Naive thymus-derived CD4-positive, alpha-beta T cell (primary cell): ENCODE data around the gene VPS29. TPM values are rescaled to one million over a fixed set of nuclear protein-coding genes. Genes with fewer than 3 reads are reported as not detected.
"Not testable (repeated sequence)": the region's sequence is repeated elsewhere in the genome, so short reads cannot be mapped to it uniquely, and the experiment has no call there.

Experiments
- ATAC-seq: fragments of 150-1000 bp; cut with Tn5 transposase; 2 replicates; pipeline ENCODE4 v1.10.0; 2021; ENCODE audit warnings: mild to moderate bottlenecking, moderate library complexity
- CTCF ChIA-PET: fragments of 350-600 bp; sonication (Branson Sonifier 250); formaldehyde crosslinking; loops from one replicate; lab custom pipeline; 2021; ENCODE audit warnings: antibody characterized with exemption; lab: Charles Lee
- POLR2A ChIA-PET: fragments of 350-600 bp; sonication (Branson Sonifier 250); formaldehyde crosslinking; loops from one replicate; lab custom pipeline; 2021; ENCODE audit warnings: antibody characterized with exemption, inconsistent platforms; lab: Charles Lee
- DNase-seq, 9 donors: peaks; one replicate each; pipeline versions ENCODE4 v3.0.0 to v3.0.0-alpha.2; 2020 to 2022; ENCODE audit warnings: mixed read lengths in 1 of 9
- H3K27ac ChIP-seq: one replicate; pipeline ENCODE4 v1.7.0; 2013; ENCODE audit warnings: mild to moderate bottlenecking, low read depth, low read length, moderate library complexity
- H3K27me3 ChIP-seq, 2 donors: one replicate each; pipeline ENCODE4 v1.7.0; 2013; ENCODE audit warnings: low read length in 2 of 2, mild to moderate bottlenecking in 2 of 2, moderate library complexity in 2 of 2; ENCODE audit not compliant: control insufficient read depth in 2 of 2, insufficient read depth in 2 of 2
- H3K36me3 ChIP-seq, 3 experiments: 1 replicate in 2 of 3; 2 replicates in 1 of 3; pipeline ENCODE4 v1.7.0; 2013; ENCODE audit warnings: low read length in 3 of 3, mild to moderate bottlenecking in 3 of 3, moderate library complexity in 1 of 3; ENCODE audit not compliant: insufficient read depth in 3 of 3, control insufficient read depth in 2 of 3
- H3K4me1 ChIP-seq, 2 donors: one replicate each; pipeline ENCODE4 v1.7.0; 2013; ENCODE audit warnings: low read length in 2 of 2, mild to moderate bottlenecking in 2 of 2, moderate library complexity in 1 of 2; ENCODE audit not compliant: control insufficient read depth in 2 of 2, insufficient read depth in 2 of 2
- H3K4me3 ChIP-seq: 2 replicates; pipeline ENCODE4 v1.7.0; 2013; ENCODE audit warnings: mild to moderate bottlenecking, low read length
- H3K9me3 ChIP-seq, 3 experiments: 1 replicate in 2 of 3; 2 replicates in 1 of 3; pipeline ENCODE4 v1.7.0; 2013; ENCODE audit warnings: low read length in 3 of 3; ENCODE audit not compliant: control insufficient read depth in 2 of 3
- H3K27ac Mint-ChIP-seq, 9 donors: one replicate each; pipeline ENCODE4 v1.8.0; 2020 to 2022; ENCODE audit warnings: mixed read lengths in 9 of 9, mild to moderate bottlenecking in 8 of 9, moderate library complexity in 5 of 9, inconsistent platforms in 2 of 9
- H3K27me3 Mint-ChIP-seq, 5 donors: one replicate each; pipeline ENCODE4 v1.8.0; 2021 to 2022; ENCODE audit warnings: mixed read lengths in 5 of 5, mild to moderate bottlenecking in 1 of 5
- H3K36me3 Mint-ChIP-seq, 5 donors: one replicate each; pipeline ENCODE4 v1.8.0; 2020 to 2022; ENCODE audit warnings: mixed read lengths in 5 of 5, mild to moderate bottlenecking in 3 of 5, inconsistent platforms in 1 of 5
- H3K4me1 Mint-ChIP-seq, 7 donors: one replicate each; pipeline ENCODE4 v1.8.0; 2020 to 2022; ENCODE audit warnings: mixed read lengths in 7 of 7, mild to moderate bottlenecking in 3 of 7, inconsistent platforms in 1 of 7
- H3K4me3 Mint-ChIP-seq, 10 donors: one replicate each; pipeline ENCODE4 v1.8.0; 2020 to 2022; ENCODE audit warnings: mild to moderate bottlenecking in 10 of 10, mixed read lengths in 10 of 10, moderate library complexity in 6 of 10, inconsistent platforms in 2 of 10
- H3K9me3 Mint-ChIP-seq, 11 donors: one replicate each; pipeline ENCODE4 v1.8.0; 2020 to 2022; ENCODE audit warnings: mixed read lengths in 11 of 11, mild to moderate bottlenecking in 4 of 11, inconsistent platforms in 1 of 11, moderate library complexity in 1 of 11
- intact Hi-C, 2 donors: fragments of 100-400 bp; cut with micrococcal nuclease; formaldehyde crosslinking; loops; one replicate each; pipeline ENCODE4 v1.15.1; 2023
- polyA plus RNA-seq, 2 donors: library from polyadenylated mRNA; unstranded; fragments of 300-500 nt; fragmentation: Illumina TruSeq; gene quantifications; one replicate each; pipeline ENCODE4 v1.2.3, GENCODE V29; 2021
- total RNA-seq, 6 experiments: library from RNA in 5 of 6; stranded (reverse) in 5 of 6; gene quantifications; 1 replicate in 5 of 6; 2 replicates in 1 of 6; pipeline ENCODE4 v1.2.3 and lab custom pipeline; 2021 to 2026

Gene VPS29
- total and polyA plus RNA-seq, 7 experiments from 2014 or later = 78.5 to 158 (median 118) TPM

DNA sequence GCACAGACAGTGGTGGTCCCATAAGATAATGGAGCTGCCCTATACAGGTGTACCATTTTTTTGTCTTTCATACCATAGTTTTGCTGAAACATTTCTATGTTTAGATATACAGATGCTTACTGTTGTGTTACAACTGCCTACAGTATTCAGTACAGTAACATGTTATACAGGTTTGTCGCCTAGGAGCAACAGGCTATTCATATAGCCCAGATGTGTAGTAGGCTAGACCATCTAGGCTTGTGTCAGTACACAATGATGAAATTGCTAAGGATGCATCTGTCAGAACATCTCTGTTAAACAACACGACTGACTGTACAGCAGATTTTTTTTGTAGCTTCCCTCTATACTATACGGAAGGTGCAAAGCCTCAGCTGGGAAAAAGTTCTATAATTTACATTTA is 30.7 kb upstream of the VPS29 start:
- intact Hi-C loops = no loop called here
- CTCF ChIA-PET = interaction anchor here (1.1 to 1.2 kb wide), 2 partner anchors 35 to 70 kb away, joined by 3 to 4 read pairs; no protein-coding TSS in a partner anchor
- Histone ChIP-seq H3K9me3 (no peaks in the 10 kb centered on the region), H3K4me3 (no peak overlapping the region), H3K4me1 (no peaks in the 10 kb centered on the region), H3K36me3 (peaks cover 12 to 50% (median 21%) of the 10 kb centered on the region in 3 experiments), H3K27me3 (no peaks in the 10 kb centered on the region), H3K27ac (no peak overlapping the region)
- H3K9me3 Mint-ChIP-seq = no peaks in the 10 kb centered on the region
- peaks cover 4 to 42% (median 20%) of the 10 kb centered on the region in 5 donors for H3K36me3 Mint-ChIP-seq
- POLR2A ChIA-PET = interaction anchor here (0.6 to 1.3 kb wide), 3 partner anchors 10 to 64 kb away, joined by 3 read pairs; partner anchors contain the start of genes FAM216A and GPN3
- peak overlapping the region in 1 of 9 donors; percentile 45 for H3K27ac Mint-ChIP-seq
- DNase-seq = no peak
- H3K4me3 Mint-ChIP-seq = no peak overlapping the region
- H3K4me1 Mint-ChIP-seq = peaks cover 0 to 17% (median 4%) of the 10 kb centered on the region in 7 donors
- no peaks in the 10 kb centered on the region for H3K27me3 Mint-ChIP-seq
- ATAC-seq = no peak

DNA sequence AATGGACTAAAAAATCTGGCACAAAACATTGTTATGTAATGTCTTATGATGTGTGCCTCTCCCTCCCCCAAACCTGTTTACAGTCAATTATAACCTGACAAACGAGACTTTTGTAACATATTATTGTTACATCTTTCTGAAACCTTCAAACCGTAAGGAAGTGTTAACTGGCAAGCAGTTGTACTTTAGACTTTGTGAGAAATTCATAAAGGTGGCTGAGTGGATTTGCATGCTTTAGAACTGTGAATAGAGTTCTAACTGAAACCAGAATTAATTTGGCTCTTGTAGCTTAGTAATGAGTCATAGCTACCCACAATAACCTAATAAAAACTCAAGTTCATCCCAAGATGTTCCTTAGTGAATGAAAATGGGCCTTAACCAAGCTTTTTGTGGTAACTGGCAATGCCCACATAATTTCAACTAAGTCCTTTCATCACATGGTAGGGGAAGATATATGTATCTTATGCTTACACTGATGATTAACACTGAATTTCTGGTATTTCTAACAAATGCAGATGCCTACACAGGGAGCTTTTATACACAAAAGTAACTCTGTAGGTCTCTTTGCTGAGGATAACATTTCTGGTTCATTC is 29.9 kb upstream of the VPS29 start:
- H3K27ac ChIP-seq = no peak overlapping the region
- H3K27me3 Mint-ChIP-seq = no peaks in the 10 kb centered on the region
- ChIA-PET CTCF (interaction anchor here (0.6 to 1.1 kb wide), 2 partner anchors 19 to 71 kb away, joined by 3 to 4 read pairs; no protein-coding TSS in a partner anchor), POLR2A (interaction anchor here (0.6 to 1.2 kb wide), 3 partner anchors 11 to 64 kb away, joined by 3 read pairs; partner anchors contain the start of genes FAM216A and GPN3)
- no peaks in the 10 kb centered on the region for H3K9me3 Mint-ChIP-seq
- peaks cover 6 to 42% (median 20%) of the 10 kb centered on the region in 3 experiments for H3K36me3 ChIP-seq
- H3K27me3 ChIP-seq = no peaks in the 10 kb centered on the region
- peaks cover 4 to 38% (median 19%) of the 10 kb centered on the region in 5 donors for H3K36me3 Mint-ChIP-seq
- no peak overlapping the region for H3K4me3 ChIP-seq
- no peak overlapping the region for H3K4me3 Mint-ChIP-seq
- intact Hi-C loops = no loop called here
- DNase-seq = no peak
- no peaks in the 10 kb centered on the region for H3K9me3 ChIP-seq
- no peak for ATAC-seq
- H3K27ac Mint-ChIP-seq = peak overlapping the region in 8 of 9 donors; percentile 8 to 70 (median 50)
- H3K4me1 ChIP-seq = no peaks in the 10 kb centered on the region
- peaks cover 0 to 17% (median 4%) of the 10 kb centered on the region in 7 donors for H3K4me1 Mint-ChIP-seq

DNA sequence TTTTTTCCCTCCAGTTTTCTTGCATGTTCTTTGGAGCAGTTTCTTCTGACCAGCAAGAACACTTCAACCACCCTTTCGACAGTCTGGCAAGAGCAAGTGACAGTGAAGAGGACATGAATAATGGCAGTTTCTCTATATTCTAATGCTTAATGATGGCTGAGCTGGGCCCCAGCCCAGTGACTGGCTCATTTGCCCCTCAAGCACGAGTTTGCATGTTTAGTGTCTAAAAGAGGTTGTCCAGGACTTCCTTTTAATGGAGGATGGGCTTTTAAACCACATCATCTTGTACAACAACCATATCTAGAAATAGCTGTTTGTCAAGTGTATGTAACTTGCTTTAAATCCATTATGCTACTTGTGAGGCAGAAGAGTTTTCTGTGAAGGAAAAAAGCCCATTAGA is 28.6 kb upstream of the VPS29 start:
- POLR2A ChIA-PET = no interaction called here
- DNase-seq = no peak
- Mint-ChIP-seq H3K9me3 (no peaks in the 10 kb centered on the region), H3K4me3 (no peak overlapping the region), H3K4me1 (peaks cover 0 to 17% (median 4%) of the 10 kb centered on the region in 7 donors), H3K27me3 (no peaks in the 10 kb centered on the region), H3K27ac (peak overlapping the region in 2 of 9 donors; percentile 13 to 21), H3K36me3 (peaks cover 4 to 31% (median 13%) of the 10 kb centered on the region in 5 donors)
- CTCF ChIA-PET = no interaction called here
- H3K4me1 ChIP-seq = no peaks in the 10 kb centered on the region
- H3K9me3 ChIP-seq = no peaks in the 10 kb centered on the region
- no peaks in the 10 kb centered on the region for H3K27me3 ChIP-seq
- peaks cover 0 to 29% (median 6%) of the 10 kb centered on the region in 3 experiments for H3K36me3 ChIP-seq
- no peak for ATAC-seq
- H3K4me3 ChIP-seq = no peak overlapping the region
- no peak overlapping the region for H3K27ac ChIP-seq
- intact Hi-C loops = no loop called here

DNA sequence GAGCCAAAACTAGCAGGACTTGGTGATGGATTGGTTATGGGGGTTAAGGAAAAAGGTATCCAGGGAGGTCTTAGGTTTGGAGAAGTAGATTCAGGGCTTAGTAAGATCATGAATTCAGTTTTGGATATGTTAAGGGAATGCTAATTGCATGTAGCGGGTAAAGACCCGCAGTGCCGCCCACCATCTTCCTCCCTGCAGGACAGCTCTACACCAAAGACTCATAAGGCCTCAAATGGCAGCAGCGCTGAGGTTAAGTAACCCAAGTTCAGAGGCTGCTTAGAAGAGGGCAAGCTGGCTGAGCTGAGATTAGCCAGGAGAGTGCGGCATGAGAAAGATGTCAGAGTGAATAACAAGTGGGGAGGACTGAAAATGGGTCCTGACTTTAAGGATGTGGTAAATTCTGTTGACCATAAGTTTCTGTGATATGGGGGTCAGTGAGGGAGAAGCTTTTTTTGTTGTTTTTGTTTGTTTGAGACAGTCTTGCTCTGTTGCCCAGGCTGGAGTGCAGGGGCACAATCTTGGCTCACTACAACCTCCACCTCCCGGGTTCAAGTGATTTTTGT is 26.4 kb upstream of the VPS29 start:
- POLR2A ChIA-PET = no interaction called here
- Mint-ChIP-seq H3K27ac (peak overlapping the region in 3 of 9 donors; percentile 2 to 68 (median 41)), H3K27me3 (no peaks in the 10 kb centered on the region), H3K4me1 (peaks cover 0 to 14% (median 4%) of the 10 kb centered on the region in 7 donors), H3K9me3 (no peaks in the 10 kb centered on the region), H3K36me3 (peaks cover 4 to 22% (median 7%) of the 10 kb centered on the region in 5 donors), H3K4me3 (no peak overlapping the region)
- no peak for ATAC-seq
- H3K27me3 ChIP-seq = no peaks in the 10 kb centered on the region
- no peaks in the 10 kb centered on the region for H3K4me1 ChIP-seq
- no peak for DNase-seq
- H3K27ac ChIP-seq = no peak overlapping the region
- no peak overlapping the region for H3K4me3 ChIP-seq
- intact Hi-C loops = no loop called here
- H3K36me3 ChIP-seq = peaks cover 0 to 15% (median 0%) of the 10 kb centered on the region in 3 experiments
- CTCF ChIA-PET = interaction anchor here (1.5 to 1.6 kb wide), 2 partner anchors 60 to 74 kb away, joined by 4 to 6 read pairs; partner anchors contain the start of genes FAM216A and GPN3
- H3K9me3 ChIP-seq = no peaks in the 10 kb centered on the region

DNA sequence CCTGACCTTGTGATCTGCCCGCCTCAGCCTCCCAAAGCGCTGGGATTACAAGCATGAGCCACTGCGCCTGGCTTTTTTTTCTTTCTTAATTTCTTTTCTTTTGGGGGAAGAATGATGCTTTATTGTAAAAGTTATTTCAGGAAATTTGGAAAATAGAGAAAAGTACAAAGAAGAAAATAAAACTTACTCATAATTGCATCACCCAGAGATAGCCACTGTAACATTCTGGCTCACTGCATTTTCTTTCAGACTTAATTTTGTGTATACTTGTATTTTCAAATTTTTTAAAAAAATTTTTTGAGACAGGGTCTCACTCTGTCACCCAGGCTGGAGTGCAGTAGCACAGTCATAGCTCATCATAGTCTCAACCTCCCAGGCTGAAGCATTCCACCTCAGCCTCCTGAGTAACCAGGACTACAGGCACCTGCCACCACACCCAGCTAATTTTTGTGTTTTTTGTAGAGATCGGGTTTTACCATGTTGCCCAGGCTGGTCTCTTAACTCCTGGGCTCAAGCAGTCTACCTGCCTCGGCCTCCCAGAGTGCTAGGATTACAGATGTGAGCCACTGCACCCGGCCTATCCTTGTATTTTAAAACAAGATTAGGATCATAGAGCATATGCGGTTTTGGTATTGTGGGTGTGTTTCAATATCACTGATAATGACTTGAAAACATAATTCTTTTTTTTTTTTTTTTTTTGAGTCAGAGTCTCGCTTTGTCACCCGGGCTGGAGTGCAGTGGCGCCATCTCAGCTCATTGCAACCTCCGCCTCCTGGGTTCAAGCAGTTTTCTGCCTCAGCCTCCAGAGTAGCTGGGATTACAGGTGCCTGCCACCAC is 19.2 kb upstream of the VPS29 start:
- H3K4me1 Mint-ChIP-seq, H3K4me3 ChIP-seq, H3K9me3 Mint-ChIP-seq, H3K36me3 Mint-ChIP-seq, H3K4me1 ChIP-seq, H3K27me3 ChIP-seq, H3K27ac Mint-ChIP-seq, intact Hi-C loops, H3K27me3 Mint-ChIP-seq, H3K9me3 ChIP-seq, H3K4me3 Mint-ChIP-seq, H3K36me3 ChIP-seq, ATAC-seq, H3K27ac ChIP-seq, DNase-seq: not testable (repeated sequence)
- ChIA-PET POLR2A (interaction anchor here (0.9 kb wide), 1 partner anchor 19 kb away, joined by 3 read pairs; the partner anchor contains the start of gene RAD9B), CTCF (interaction anchor here (0.6 kb wide), 1 partner anchor 23 kb away, joined by 4 read pairs; no protein-coding TSS in a partner anchor)

DNA sequence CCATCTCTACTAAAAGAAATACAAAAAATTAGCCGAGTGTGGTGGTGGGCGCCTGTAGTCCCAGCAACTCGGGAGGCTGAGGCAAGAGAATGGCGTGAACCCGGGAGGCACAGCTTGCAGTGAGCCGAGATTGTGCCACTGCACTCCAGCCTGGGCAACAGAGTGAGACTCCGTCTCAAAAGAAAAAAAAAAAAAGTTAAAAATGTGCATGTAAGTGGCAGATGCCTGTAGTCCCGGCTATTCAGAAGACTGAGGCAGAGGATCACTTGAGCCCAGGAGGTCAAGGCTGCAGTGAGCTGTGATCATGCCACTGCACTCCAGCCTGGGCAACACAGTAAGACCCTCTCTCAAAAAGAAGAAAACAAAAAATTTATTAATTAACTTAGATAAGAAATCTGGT is 16.1 kb upstream of the VPS29 start:
- H3K9me3 ChIP-seq, H3K27me3 Mint-ChIP-seq, H3K4me1 ChIP-seq, H3K4me3 Mint-ChIP-seq, H3K9me3 Mint-ChIP-seq, CTCF ChIA-PET, H3K36me3 Mint-ChIP-seq, H3K36me3 ChIP-seq, H3K27ac Mint-ChIP-seq, DNase-seq, H3K4me1 Mint-ChIP-seq, H3K27me3 ChIP-seq, ATAC-seq, intact Hi-C loops, H3K27ac ChIP-seq, H3K4me3 ChIP-seq: not testable (repeated sequence)
- POLR2A ChIA-PET = interaction anchor here (1.0 kb wide), 1 partner anchor 16 kb away, joined by 3 read pairs; the partner anchor contains the start of genes RAD9B and VPS29
